Measurements from ENCODE around the gene IRGQ.

DNA sequence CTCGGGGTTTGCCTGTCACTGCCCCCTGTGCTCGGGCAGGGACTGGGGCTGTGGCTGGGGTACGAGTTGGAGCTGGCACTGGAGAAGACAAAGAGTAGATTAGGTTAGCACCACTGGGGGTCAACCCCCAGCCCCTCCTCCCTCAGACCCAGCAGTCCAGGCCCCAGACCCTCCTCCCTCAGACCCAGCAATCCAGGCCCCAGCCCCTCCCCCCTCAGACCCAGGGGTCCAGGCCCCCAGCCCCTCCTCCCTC lies 43.8 kb downstream of the IRGQ start:
- TF ChIP-seq, protein P1, sequence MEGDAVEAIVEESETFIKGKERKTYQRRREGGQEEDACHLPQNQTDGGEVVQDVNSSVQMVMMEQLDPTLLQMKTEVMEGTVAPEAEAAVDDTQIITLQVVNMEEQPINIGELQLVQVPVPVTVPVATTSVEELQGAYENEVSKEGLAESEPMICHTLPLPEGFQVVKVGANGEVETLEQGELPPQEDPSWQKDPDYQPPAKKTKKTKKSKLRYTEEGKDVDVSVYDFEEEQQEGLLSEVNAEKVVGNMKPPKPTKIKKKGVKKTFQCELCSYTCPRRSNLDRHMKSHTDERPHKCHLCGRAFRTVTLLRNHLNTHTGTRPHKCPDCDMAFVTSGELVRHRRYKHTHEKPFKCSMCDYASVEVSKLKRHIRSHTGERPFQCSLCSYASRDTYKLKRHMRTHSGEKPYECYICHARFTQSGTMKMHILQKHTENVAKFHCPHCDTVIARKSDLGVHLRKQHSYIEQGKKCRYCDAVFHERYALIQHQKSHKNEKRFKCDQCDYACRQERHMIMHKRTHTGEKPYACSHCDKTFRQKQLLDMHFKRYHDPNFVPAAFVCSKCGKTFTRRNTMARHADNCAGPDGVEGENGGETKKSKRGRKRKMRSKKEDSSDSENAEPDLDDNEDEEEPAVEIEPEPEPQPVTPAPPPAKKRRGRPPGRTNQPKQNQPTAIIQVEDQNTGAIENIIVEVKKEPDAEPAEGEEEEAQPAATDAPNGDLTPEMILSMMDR (conservative IDR thresholded peaks at IDR 0.05; ENCODE audit: low read depth, low read length): no peak
- no peak for TF ChIP-seq EZH2 (IDR thresholded peaks at IDR 0.05; ENCODE audit: borderline replicate concordance, low read depth, low read length, poor library complexity, severe bottlenecking)
